HG03378 (cell line): ENCODE measurements around the gene CDK5RAP1.

Experiments
- ATAC-seq: cut with Tn5 transposase; IDR thresholded peaks from one replicate; pipeline ENCODE4 v1.9.1; 2021; ENCODE audit warnings: mild to moderate bottlenecking, moderate library complexity; ENCODE audit not compliant: unreplicated experiment

CDK5RAP1 gene

GRCh38 chr20:33336375-33336774, 64.9 kb downstream of the CDK5RAP1 start:
- no peak for ATAC-seq

GRCh38 chr20:33334111-33334510, 67.2 kb downstream of the CDK5RAP1 start:
- no peak for ATAC-seq

GRCh38 chr20:33333616-33334015, 67.7 kb downstream of the CDK5RAP1 start:
- no peak for ATAC-seq

- ATAC-seq, result no peak
Measured at GRCh38 chr20:33332905-33333456, 68.3 kb downstream of the CDK5RAP1 start.

- no peak for ATAC-seq
Measured at GRCh38 chr20:33328157-33329137, 72.9 kb downstream of the CDK5RAP1 start.

GRCh38 chr20:33325350-33325749, 76.0 kb downstream of the CDK5RAP1 start:
- no peak for ATAC-seq

- ATAC-seq, result no peak
Measured at GRCh38 chr20:33323236-33323635, 78.1 kb downstream of the CDK5RAP1 start.

GRCh38 chr20:33322456-33322855, 78.9 kb downstream of the CDK5RAP1 start:
- no peak for ATAC-seq

GRCh38 chr20:33320006-33320405, 81.3 kb downstream of the CDK5RAP1 start:
- ATAC-seq, result no peak

- no peak for ATAC-seq
Measured at GRCh38 chr20:33318096-33318429, 83.3 kb downstream of the CDK5RAP1 start.

- no peak for ATAC-seq
Measured at GRCh38 chr20:33317424-33318095, 83.8 kb downstream of the CDK5RAP1 start.

- ATAC-seq, result no peak
Measured at GRCh38 chr20:33316958-33317357, 84.4 kb downstream of the CDK5RAP1 start.

- no peak for ATAC-seq
Measured at GRCh38 chr20:33316343-33316742, 85.0 kb downstream of the CDK5RAP1 start.

- no peak for ATAC-seq
Measured at GRCh38 chr20:33313686-33314314, 87.5 kb downstream of the CDK5RAP1 start.

GRCh38 chr20:33312583-33312982, 88.7 kb downstream of the CDK5RAP1 start:
- no peak for ATAC-seq

- no peak for ATAC-seq
Measured at GRCh38 chr20:33311996-33312395, 89.3 kb downstream of the CDK5RAP1 start.

- ATAC-seq, result no peak
Measured at GRCh38 chr20:33311011-33311410, 90.3 kb downstream of the CDK5RAP1 start.

- ATAC-seq, result no peak
Measured at GRCh38 chr20:33310327-33310899, 90.9 kb downstream of the CDK5RAP1 start.

- ATAC-seq, result no peak
Measured at GRCh38 chr20:33309631-33310030, 91.7 kb downstream of the CDK5RAP1 start.
